Endothelial cell (in vitro differentiated cells): ENCODE results near the gene CALHM2. TPM values are rescaled to one million over a fixed set of nuclear protein-coding genes. Genes with fewer than 3 reads are reported as not detected.

Experiments
- DNase-seq: peaks from one replicate; pipeline ENCODE4 v3.0.0; 2021; ENCODE audit warnings: low spot score
- H3K27ac Mint-ChIP-seq: one replicate; pipeline ENCODE4 v1.8.0; 2021; ENCODE audit warnings: mixed read lengths, inconsistent platforms; ENCODE audit not compliant: unreplicated experiment
- H3K27me3 Mint-ChIP-seq: one replicate; pipeline ENCODE4 v1.8.0; 2021; ENCODE audit warnings: mild to moderate bottlenecking, moderate library complexity, mixed read lengths, inconsistent platforms; ENCODE audit not compliant: unreplicated experiment
- H3K36me3 Mint-ChIP-seq: one replicate; pipeline ENCODE4 v1.8.0; 2021; ENCODE audit warnings: mild to moderate bottlenecking, low read depth, mixed read lengths, inconsistent platforms; ENCODE audit not compliant: unreplicated experiment
- H3K4me1 Mint-ChIP-seq: one replicate; pipeline ENCODE4 v1.8.0; 2021; ENCODE audit warnings: mild to moderate bottlenecking, mixed read lengths, inconsistent platforms; ENCODE audit not compliant: unreplicated experiment
- H3K4me3 Mint-ChIP-seq: one replicate; pipeline ENCODE4 v1.8.0; 2021; ENCODE audit warnings: mild to moderate bottlenecking, mixed read lengths, inconsistent platforms; ENCODE audit not compliant: unreplicated experiment
- H3K9me3 Mint-ChIP-seq: one replicate; pipeline ENCODE4 v1.8.0; 2021; ENCODE audit warnings: mixed read lengths, inconsistent platforms; ENCODE audit not compliant: unreplicated experiment
- total RNA-seq: library from RNA; stranded (reverse); fragmentation: NEBNext Ultra II Directional; extraction: Animal tissue kit (Norgen Biotek cat#: 25700); gene quantifications from one replicate; pipeline ENCODE4 v1.2.1, GENCODE V29; 2021; ENCODE audit not compliant: unreplicated experiment
- TF ChIP-seq, protein P1 (sequence below): fragments of 200-600 bp; sonication (generic); IDR thresholded peaks from one replicate; pipeline ENCODE4 v1.5.0; 2021; ENCODE audit warnings: antibody characterized with exemption; ENCODE audit not compliant: unreplicated experiment

CALHM2 gene
- total RNA-seq, 1 donor from 2014 or later, result 1.9 TPM

- H3K27me3 Mint-ChIP-seq, result no peaks in the 10 kb centered on the region
- H3K27ac Mint-ChIP-seq, result no peak overlapping the region
- no peak for DNase-seq
- H3K36me3 Mint-ChIP-seq, result peaks cover 64% of the 10 kb centered on the region
- TF ChIP-seq, protein P1, sequence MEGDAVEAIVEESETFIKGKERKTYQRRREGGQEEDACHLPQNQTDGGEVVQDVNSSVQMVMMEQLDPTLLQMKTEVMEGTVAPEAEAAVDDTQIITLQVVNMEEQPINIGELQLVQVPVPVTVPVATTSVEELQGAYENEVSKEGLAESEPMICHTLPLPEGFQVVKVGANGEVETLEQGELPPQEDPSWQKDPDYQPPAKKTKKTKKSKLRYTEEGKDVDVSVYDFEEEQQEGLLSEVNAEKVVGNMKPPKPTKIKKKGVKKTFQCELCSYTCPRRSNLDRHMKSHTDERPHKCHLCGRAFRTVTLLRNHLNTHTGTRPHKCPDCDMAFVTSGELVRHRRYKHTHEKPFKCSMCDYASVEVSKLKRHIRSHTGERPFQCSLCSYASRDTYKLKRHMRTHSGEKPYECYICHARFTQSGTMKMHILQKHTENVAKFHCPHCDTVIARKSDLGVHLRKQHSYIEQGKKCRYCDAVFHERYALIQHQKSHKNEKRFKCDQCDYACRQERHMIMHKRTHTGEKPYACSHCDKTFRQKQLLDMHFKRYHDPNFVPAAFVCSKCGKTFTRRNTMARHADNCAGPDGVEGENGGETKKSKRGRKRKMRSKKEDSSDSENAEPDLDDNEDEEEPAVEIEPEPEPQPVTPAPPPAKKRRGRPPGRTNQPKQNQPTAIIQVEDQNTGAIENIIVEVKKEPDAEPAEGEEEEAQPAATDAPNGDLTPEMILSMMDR, result no peak
- H3K4me1 Mint-ChIP-seq, result no peaks in the 10 kb centered on the region
- H3K9me3 Mint-ChIP-seq, result no peaks in the 10 kb centered on the region
- no peak overlapping the region for H3K4me3 Mint-ChIP-seq
Measured at GRCh38 chr10:103441206-103441605, 11.0 kb downstream of the CALHM2 start.

DNA sequence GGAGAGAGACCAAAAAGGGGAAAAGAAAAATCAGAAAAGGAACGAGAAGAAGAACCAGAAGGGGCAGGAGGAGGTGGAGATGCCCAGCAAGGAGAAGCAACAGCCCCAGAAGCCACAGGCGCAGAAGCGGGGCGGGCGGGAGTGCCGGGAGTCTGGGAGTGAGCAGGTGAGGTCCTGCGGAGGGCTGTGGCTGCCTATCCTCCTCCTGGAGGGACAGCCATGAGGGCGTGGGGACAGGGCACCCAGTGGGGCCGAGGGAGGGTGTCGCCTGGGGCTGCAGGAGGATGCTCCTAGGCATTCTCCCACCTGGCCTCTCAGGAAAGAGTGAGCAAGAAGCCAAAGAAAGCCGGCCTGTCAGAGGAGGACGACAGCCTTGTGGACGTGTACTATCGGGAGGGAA, 11.8 kb downstream of the CALHM2 start:
- TF ChIP-seq, protein P1, result no peak
- Mint-ChIP-seq H3K27me3 (no peaks in the 10 kb centered on the region), H3K4me3 (no peak overlapping the region), H3K4me1 (no peaks in the 10 kb centered on the region), H3K36me3 (peaks cover 61% of the 10 kb centered on the region), H3K9me3 (no peaks in the 10 kb centered on the region), H3K27ac (no peak overlapping the region)
- DNase-seq, result no peak

GRCh38 chr10:103439776-103440175, 12.4 kb downstream of the CALHM2 start:
- DNase-seq, result no peak
- TF ChIP-seq, protein P1, result no peak
- H3K36me3 Mint-ChIP-seq, result peaks cover 60% of the 10 kb centered on the region
- H3K27me3 Mint-ChIP-seq, result no peaks in the 10 kb centered on the region
- no peak overlapping the region for H3K27ac Mint-ChIP-seq
- no peaks in the 10 kb centered on the region for H3K9me3 Mint-ChIP-seq
- H3K4me3 Mint-ChIP-seq, result no peak overlapping the region
- H3K4me1 Mint-ChIP-seq, result no peaks in the 10 kb centered on the region

DNA sequence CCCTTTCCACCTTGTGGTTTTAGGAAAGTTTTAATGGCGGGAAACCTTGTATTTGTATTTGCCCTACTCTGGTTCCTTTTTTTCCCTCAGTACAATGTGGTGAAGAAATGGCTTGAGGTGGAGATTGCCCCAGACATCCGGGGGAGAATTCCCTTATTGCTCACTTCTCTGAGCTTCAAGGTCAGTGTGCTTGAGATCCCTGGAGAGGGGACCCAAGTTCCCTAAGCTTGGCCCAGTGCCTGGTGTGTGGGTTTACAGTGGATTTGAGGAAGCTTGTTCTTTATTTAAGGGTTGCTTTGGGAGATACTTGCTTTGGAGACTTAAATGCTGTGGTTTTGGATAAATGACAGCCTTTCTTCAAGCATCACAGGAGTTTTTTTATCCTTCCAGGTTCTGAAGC, 18.3 kb downstream of the CALHM2 start:
- TF ChIP-seq, protein P1, result no peak
- H3K9me3 Mint-ChIP-seq, result no peaks in the 10 kb centered on the region
- DNase-seq, result no peak
- H3K4me1 Mint-ChIP-seq, result no peaks in the 10 kb centered on the region
- H3K27me3 Mint-ChIP-seq, result no peaks in the 10 kb centered on the region
- H3K4me3 Mint-ChIP-seq, result no peak overlapping the region
- peaks cover 35% of the 10 kb centered on the region for H3K36me3 Mint-ChIP-seq
- H3K27ac Mint-ChIP-seq, result no peak overlapping the region

- Mint-ChIP-seq H3K9me3 (no peaks in the 10 kb centered on the region), H3K36me3 (peaks cover 29% of the 10 kb centered on the region), H3K4me1 (no peaks in the 10 kb centered on the region), H3K27me3 (no peaks in the 10 kb centered on the region), H3K27ac (no peak overlapping the region), H3K4me3 (no peak overlapping the region)
- DNase-seq, result no peak
- TF ChIP-seq, protein P1, result no peak
Measured at GRCh38 chr10:103431902-103432301, 20.3 kb downstream of the CALHM2 start.
